Small intestine (tissue), 16 donors: ENCODE data around the gene SIAH1. TPM values are rescaled to one million over a fixed set of nuclear protein-coding genes. Genes with fewer than 3 reads are reported as not detected.

Experiments
- DNase-seq, 2 donors: peaks; one replicate each; pipeline versions ENCODE4 v3.0.0 to v3.0.0-alpha.2; 2013
- FAIRE-seq: peaks from 2 replicates; lab custom pipeline; 2012; peaks lifted over from hg19 to GRCh38; lab: Jason Lieb, UNC
- H3K27ac ChIP-seq, 3 donors: one replicate each; pipeline ENCODE4 v1.5.1; 2013; ENCODE audit warnings: low read length in 2 of 3, mild to moderate bottlenecking in 2 of 3, control low read depth in 1 of 3, inconsistent platforms in 1 of 3, low read depth in 1 of 3, moderate library complexity in 1 of 3
- H3K27me3 ChIP-seq, 3 donors: one replicate each; pipeline ENCODE4 v1.6.1; 2013; ENCODE audit warnings: low read length in 3 of 3, inconsistent platforms in 1 of 3; ENCODE audit not compliant: control insufficient read depth in 3 of 3, insufficient read depth in 3 of 3
- H3K36me3 ChIP-seq, 3 donors: one replicate each; pipeline ENCODE4 v1.6.1; 2013; ENCODE audit warnings: low read length in 3 of 3, inconsistent platforms in 1 of 3, low read depth in 1 of 3, mild to moderate bottlenecking in 1 of 3, moderate library complexity in 1 of 3; ENCODE audit not compliant: control insufficient read depth in 3 of 3, insufficient read depth in 2 of 3
- H3K4me1 ChIP-seq, 3 donors: one replicate each; pipeline ENCODE4 v1.6.1; 2013; ENCODE audit warnings: low read length in 2 of 3, inconsistent platforms in 1 of 3, low read depth in 1 of 3, mild to moderate bottlenecking in 1 of 3, moderate library complexity in 1 of 3; ENCODE audit not compliant: control insufficient read depth in 3 of 3, insufficient read depth in 2 of 3
- H3K4me3 ChIP-seq, 3 donors: one replicate each; pipeline ENCODE4 v1.5.1; 2013; ENCODE audit warnings: low read length in 3 of 3, control low read depth in 1 of 3, inconsistent platforms in 1 of 3, low read depth in 1 of 3, mild to moderate bottlenecking in 1 of 3, moderate library complexity in 1 of 3
- H3K9me3 ChIP-seq, 2 donors: one replicate each; pipeline ENCODE4 v1.6.1; 2013; ENCODE audit warnings: low read depth in 1 of 2, low read length in 1 of 2; ENCODE audit not compliant: control insufficient read depth in 2 of 2, insufficient read depth in 1 of 2
- WGBS, 3 donors: extraction: QIAGEN DNeasy Blood & Tissue Kit; methylation state at CpG; one replicate each; pipeline ENCODE4 v1.1.7; 2013; 5-methylcytosine and 5-hydroxymethylcytosine counted together
- long read RNA-seq, 10 donors: transcript quantifications; one replicate each; lab custom pipeline, GENCODE V29; 2026
- polyA plus RNA-seq, 4 donors: library from polyadenylated mRNA; stranded (reverse) in 3 of 4; unstranded in 1 of 4; fragments of 200-250 nt in 3 of 4; fragments of 120-200 nt in 1 of 4; gene quantifications; one replicate each; pipeline versions ENCODE4 v1.2.1 to v1.2.3, GENCODE V29; 2013
- donor health status: healthy with polysubstance abuse.
- donor health status: control.
- donor health status: control.
- donor health status: Bipolar disorder and iron deficiency.
- donor health status: healthy.

Gene SIAH1
- polyA plus RNA-seq, result 10 to 100 TPM; 18.8 to 40.1 (median 20.5) TPM
- long read RNA-seq, donor 1, result 0 reads
- long read RNA-seq, donor 2, transcript SIAH1-202 (1 exons, 3,352 nt), result major isoform, 14 of 16 reads
- long read RNA-seq, donor 2, partial matches to known transcripts, result 0 of 16 reads
- long read RNA-seq, donor 2, other reads (novel, unspliced or antisense), result 0 of 16 reads
- long read RNA-seq, donor 3, transcript SIAH1-202 (1 exons, 3,352 nt), result major isoform, 51 of 75 reads
- long read RNA-seq, donor 3, transcript SIAH1-203 (2 exons, 2,147 nt), result minor isoform, 13 of 75 reads
- long read RNA-seq, donor 3, partial matches to known transcripts, result 11 of 75 reads
- long read RNA-seq, donor 3, other reads (novel, unspliced or antisense), result 0 of 75 reads
- long read RNA-seq, donor 4, partial matches to known transcripts, result 0 of 4 reads
- long read RNA-seq, donor 4, other reads (novel, unspliced or antisense), result 0 of 4 reads
- long read RNA-seq, donor 5, transcript SIAH1-203 (2 exons, 2,147 nt), result minor isoform, 5 of 25 reads
- long read RNA-seq, donor 5, transcript SIAH1-202 (1 exons, 3,352 nt), result major isoform, 20 of 25 reads
- long read RNA-seq, donor 5, partial matches to known transcripts, result 0 of 25 reads
- long read RNA-seq, donor 5, other reads (novel, unspliced or antisense), result 0 of 25 reads
- long read RNA-seq, donor 6, transcript SIAH1-203 (2 exons, 2,147 nt), result major isoform, 17 of 31 reads
- long read RNA-seq, donor 6, transcript SIAH1-202 (1 exons, 3,352 nt), result minor isoform, 14 of 31 reads
- long read RNA-seq, donor 6, partial matches to known transcripts, result 0 of 31 reads
- long read RNA-seq, donor 6, other reads (novel, unspliced or antisense), result 0 of 31 reads
- long read RNA-seq, donor 7, transcript SIAH1-202 (1 exons, 3,352 nt), result major isoform, 104 of 141 reads
- long read RNA-seq, donor 7, transcript SIAH1-203 (2 exons, 2,147 nt), result minor isoform, 37 of 141 reads
- long read RNA-seq, donor 7, partial matches to known transcripts, result 0 of 141 reads
- long read RNA-seq, donor 7, other reads (novel, unspliced or antisense), result 0 of 141 reads
- long read RNA-seq, donor 8, partial matches to known transcripts, result 0 of 5 reads
- long read RNA-seq, donor 8, other reads (novel, unspliced or antisense), result 0 of 5 reads
- long read RNA-seq, donor 9, transcript SIAH1-202 (1 exons, 3,352 nt), result major isoform, 8 of 12 reads
- long read RNA-seq, donor 9, partial matches to known transcripts, result 0 of 12 reads
- long read RNA-seq, donor 9, other reads (novel, unspliced or antisense), result 0 of 12 reads
- long read RNA-seq, donor 10, transcript SIAH1-203 (2 exons, 2,147 nt), result minor isoform, 19 of 84 reads
- long read RNA-seq, donor 10, transcript SIAH1-202 (1 exons, 3,352 nt), result major isoform, 54 of 84 reads
- long read RNA-seq, donor 10, partial matches to known transcripts, result 11 of 84 reads
- long read RNA-seq, donor 10, other reads (novel, unspliced or antisense), result 0 of 84 reads

GRCh38 chr16:48385253-48386150 is at the start of gene SIAH1:
Gene SIAH1, minus strand, starts transcription at chr16:48385413. Its CDS starts 22,985 bp downstream, at chr16:48362428.
- H3K36me3 ChIP-seq, result no peaks in the 10 kb centered on the region
- DNase-seq (peak; percentile 83 to 96), FAIRE-seq (no peak)
- no peaks in the 10 kb centered on the region for H3K27me3 ChIP-seq
- peaks cover 0 to 8% (median 0%) of the 10 kb centered on the region in 3 donors for H3K4me1 ChIP-seq
- H3K9me3 ChIP-seq, result no peaks in the 10 kb centered on the region
- H3K4me3 ChIP-seq, result peak within 1 kb of the TSS; percentile 91 to 97 (median 97)
- H3K27ac ChIP-seq, result peak within 1 kb of the TSS; percentile 92 to 100 (median 97)
- WGBS, 3 donors, result 0 to 1% (median 0%) methylated on average over 61 to 105 of the region's 105 CpGs

GRCh38 chr16:48434653-48435317 is 49.6 kb upstream of the SIAH1 start:
- Histone ChIP-seq H3K27me3 (no peaks in the 10 kb centered on the region), H3K9me3 (no peaks in the 10 kb centered on the region), H3K4me1 (no peaks in the 10 kb centered on the region), H3K36me3 (no peaks in the 10 kb centered on the region), H3K4me3 (no peak overlapping the region), H3K27ac (no peak overlapping the region)
- WGBS, 3 donors, result 40 to 70% (median 44%) methylated on average over 4 of the region's 4 CpGs
- FAIRE-seq (no peak), DNase-seq (peak in 1 of 2 donors; percentile 9)

GRCh38 chr16:48433850-48434530 is 48.8 kb upstream of the SIAH1 start:
- WGBS, 3 donors, result 88 to 93% (median 88%) methylated on average over 5 of the region's 5 CpGs
- Histone ChIP-seq H3K4me1 (no peaks in the 10 kb centered on the region), H3K4me3 (no peak overlapping the region), H3K27me3 (no peaks in the 10 kb centered on the region), H3K36me3 (no peaks in the 10 kb centered on the region), H3K27ac (no peak overlapping the region), H3K9me3 (peaks cover 0 to under 1% of the 10 kb centered on the region in 2 donors)
- DNase-seq, result no peak
- no peak for FAIRE-seq

- FAIRE-seq (no peak), DNase-seq (no peak)
- 91 to 94% (median 91%) methylated on average over 18 of the region's 18 CpGs for WGBS, 3 donors
- Histone ChIP-seq H3K36me3 (no peaks in the 10 kb centered on the region), H3K4me1 (peaks cover 0 to 2% (median 0%) of the 10 kb centered on the region in 3 donors), H3K27ac (no peak overlapping the region), H3K4me3 (no peak overlapping the region), H3K27me3 (no peaks in the 10 kb centered on the region), H3K9me3 (peaks cover 0 to 6% of the 10 kb centered on the region in 2 donors)
Observed at GRCh38 chr16:48433116-48433849, 48.1 kb upstream of the SIAH1 start.

GRCh38 chr16:48432136-48432535 is 46.9 kb upstream of the SIAH1 start:
- Histone ChIP-seq H3K9me3 (peaks cover 0 to 6% of the 10 kb centered on the region in 2 donors), H3K27ac (peak overlapping the region in 1 of 3 donors; percentile 39), H3K4me3 (no peak overlapping the region), H3K36me3 (no peaks in the 10 kb centered on the region), H3K4me1 (peaks cover 0 to 2% (median 0%) of the 10 kb centered on the region in 3 donors), H3K27me3 (no peaks in the 10 kb centered on the region)
- FAIRE-seq, result no peak
- DNase-seq, result peak in 1 of 2 donors; percentile 27
- 20 to 23% (median 22%) methylated on average over 2 of the region's 2 CpGs for WGBS, 3 donors

- 86 to 88% (median 87%) methylated on average over 3 of the region's 3 CpGs for whole genome bisulfite sequencing, 3 donors
- no peak overlapping the region for H3K27ac ChIP-seq
- no peak for FAIRE-seq
Observed at GRCh38 chr16:48430890-48431289, 45.7 kb upstream of the SIAH1 start.

More at GRCh38 chr16:48430890-48431289, 45.7 kb upstream of the SIAH1 start:
- H3K9me3 ChIP-seq, result peaks cover 0 to 6% of the 10 kb centered on the region in 2 donors
- H3K4me3 ChIP-seq, result no peak overlapping the region
- no peak for DNase-seq
- H3K36me3 ChIP-seq, result no peaks in the 10 kb centered on the region
- H3K27me3 ChIP-seq, result no peaks in the 10 kb centered on the region
- peaks cover 0 to 2% (median 0%) of the 10 kb centered on the region in 3 donors for H3K4me1 ChIP-seq
